ENCODE measurements around the gene SEC61B. TPM values are rescaled to one million over a fixed set of nuclear protein-coding genes. Genes with fewer than 3 reads are reported as not detected.
A peak's percentile ranks its signal among the peaks of the same experiment; 100 is the strongest.

SEC61B gene
- total and polyA plus RNA-seq, 10 of the 15 experiments (the other 5 are each of a cell fraction or from before 2014, with no cell fraction given) = 108 to 747 (median 301) TPM

GRCh38 chr9:99272836-99273235 is 50.8 kb downstream of the SEC61B start:
- ChIA-PET RAD21 (ENCODE audit: unreplicated experiment) (interaction anchor here (1.0 to 2.3 kb wide), 7 partner anchors 13 to 538 kb away, joined by 3 to 10 read pairs (median 4); no protein-coding TSS in a partner anchor), SMC1A (ENCODE audit: uncharacterized antibody, unreplicated experiment) (interaction anchor here (0.9 to 3.8 kb wide), 14 partner anchors 8 to 538 kb away, joined by 3 to 34 read pairs (median 5); no protein-coding TSS in a partner anchor), POLR2A (interaction anchor here (1.4 kb wide), 1 partner anchor 15 kb away, joined by 4 read pairs; no protein-coding TSS in a partner anchor), CTCF (interaction anchor here (0.9 to 3.2 kb wide), 6 partner anchors 8 to 738 kb away, joined by 3 to 13 read pairs (median 5); no protein-coding TSS in a partner anchor)
- H3K36me3 ChIP-seq (ENCODE audit: control insufficient read depth in 2 of 2, insufficient read depth in 2 of 2, low read length in 1 of 2) = no peaks in the 10 kb centered on the region
- intact Hi-C loops (cut with micrococcal nuclease; ENCODE audit: unreplicated experiment) (no loop called here), in situ Hi-C loops (cut with MboI) (no loop called here)
- H3K79me2 ChIP-seq (ENCODE audit: control insufficient read depth, insufficient read depth, low read length) = no peaks in the 10 kb centered on the region
- DNase-seq (ENCODE audit: low read depth, low spot score) = no peak
- H4K20me1 ChIP-seq (ENCODE audit: control insufficient read depth, insufficient read depth) = no peaks in the 10 kb centered on the region
- no peak overlapping the region for H3K27ac ChIP-seq (ENCODE audit: control insufficient read depth, insufficient read depth)
- H2AFZ ChIP-seq (ENCODE audit: control insufficient read depth, low read depth, low read length) = no peak overlapping the region
- peak; percentile 69 for ATAC-seq
- H3K4me2 ChIP-seq (ENCODE audit: control insufficient read depth, insufficient read depth) = no peak overlapping the region
- no peaks in the 10 kb centered on the region for H3K27me3 ChIP-seq (replicated peaks in 1 of 2; ENCODE audit: control insufficient read depth in 2 of 2, insufficient read depth in 2 of 2, low read length in 1 of 2)
- no TSS peak for BruUV-seq (replicated peaks)
- no peaks in the 10 kb centered on the region for H3K9me3 ChIP-seq (replicated peaks; ENCODE audit: control insufficient read depth, insufficient read depth, low read length)
- no peak for FAIRE-seq
- peaks cover 14% of the 10 kb centered on the region for H3K4me1 ChIP-seq (ENCODE audit: control insufficient read depth, insufficient read depth, low read length)
- H3K9ac ChIP-seq (ENCODE audit: control insufficient read depth, insufficient read depth, low read length) = no peak overlapping the region
- H3K4me3 ChIP-seq = no peak overlapping the region
- TF ChIP-seq, protein P1, sequence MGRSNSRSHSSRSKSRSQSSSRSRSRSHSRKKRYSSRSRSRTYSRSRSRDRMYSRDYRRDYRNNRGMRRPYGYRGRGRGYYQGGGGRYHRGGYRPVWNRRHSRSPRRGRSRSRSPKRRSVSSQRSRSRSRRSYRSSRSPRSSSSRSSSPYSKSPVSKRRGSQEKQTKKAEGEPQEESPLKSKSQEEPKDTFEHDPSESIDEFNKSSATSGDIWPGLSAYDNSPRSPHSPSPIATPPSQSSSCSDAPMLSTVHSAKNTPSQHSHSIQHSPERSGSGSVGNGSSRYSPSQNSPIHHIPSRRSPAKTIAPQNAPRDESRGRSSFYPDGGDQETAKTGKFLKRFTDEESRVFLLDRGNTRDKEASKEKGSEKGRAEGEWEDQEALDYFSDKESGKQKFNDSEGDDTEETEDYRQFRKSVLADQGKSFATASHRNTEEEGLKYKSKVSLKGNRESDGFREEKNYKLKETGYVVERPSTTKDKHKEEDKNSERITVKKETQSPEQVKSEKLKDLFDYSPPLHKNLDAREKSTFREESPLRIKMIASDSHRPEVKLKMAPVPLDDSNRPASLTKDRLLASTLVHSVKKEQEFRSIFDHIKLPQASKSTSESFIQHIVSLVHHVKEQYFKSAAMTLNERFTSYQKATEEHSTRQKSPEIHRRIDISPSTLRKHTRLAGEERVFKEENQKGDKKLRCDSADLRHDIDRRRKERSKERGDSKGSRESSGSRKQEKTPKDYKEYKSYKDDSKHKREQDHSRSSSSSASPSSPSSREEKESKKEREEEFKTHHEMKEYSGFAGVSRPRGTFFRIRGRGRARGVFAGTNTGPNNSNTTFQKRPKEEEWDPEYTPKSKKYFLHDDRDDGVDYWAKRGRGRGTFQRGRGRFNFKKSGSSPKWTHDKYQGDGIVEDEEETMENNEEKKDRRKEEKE (IDR thresholded peaks at IDR 0.05) = no peak
- TF ChIP-seq IKZF1 (conservative IDR thresholded peaks at IDR 0.05) (peak; percentile 60; the same call in 1 of the 2 replicates), MTA2 (IDR thresholded peaks at IDR 0.05; ENCODE audit: low read depth) (peak; percentile 42; the same call in 1 of the 2 replicates), KDM1A (IDR thresholded peaks at IDR 0.05; ENCODE audit: borderline replicate concordance) (no peak), ZNF384 (IDR thresholded peaks at IDR 0.05; ENCODE audit: borderline replicate concordance, low read depth, low read length) (no peak), SREBF1 (IDR thresholded peaks at IDR 0.05; ENCODE audit: low read length) (no peak), IKZF2 (IDR thresholded peaks at IDR 0.05) (peak; percentile 56 to 70; a peak in 3 of 4 replicates), POLR2AphosphoS5 (IDR thresholded peaks at IDR 0.05; ENCODE audit: low read length) (no peak), YBX1 (IDR thresholded peaks at IDR 0.05) (no peak), SKIL (IDR thresholded peaks at IDR 0.05; ENCODE audit: low read depth, poor library complexity, severe bottlenecking) (no peak), EP300 (IDR thresholded peaks at IDR 0.05; ENCODE audit: borderline replicate concordance in 1 of 2, control insufficient read depth in 1 of 2, low read depth in 2 of 2, low read length in 2 of 2) (peak in 1 of 2 experiments; percentile 45; a peak in 1 of 4 replicates), RAD51 (IDR thresholded peaks at IDR 0.05) (no peak), LARP7 (IDR thresholded peaks at IDR 0.05) (no peak), BCL3 (IDR thresholded peaks at IDR 0.05; ENCODE audit: borderline replicate concordance, insufficient read depth, low read depth, low read length, poor library complexity, severe bottlenecking) (no peak), PAX5 (IDR thresholded peaks at IDR 0.05; ENCODE audit: borderline replicate concordance, low read depth, low read length) (no peak), STAT1 (conservative IDR thresholded peaks at IDR 0.05) (no peak)
- TF ChIP-seq, protein P2, sequence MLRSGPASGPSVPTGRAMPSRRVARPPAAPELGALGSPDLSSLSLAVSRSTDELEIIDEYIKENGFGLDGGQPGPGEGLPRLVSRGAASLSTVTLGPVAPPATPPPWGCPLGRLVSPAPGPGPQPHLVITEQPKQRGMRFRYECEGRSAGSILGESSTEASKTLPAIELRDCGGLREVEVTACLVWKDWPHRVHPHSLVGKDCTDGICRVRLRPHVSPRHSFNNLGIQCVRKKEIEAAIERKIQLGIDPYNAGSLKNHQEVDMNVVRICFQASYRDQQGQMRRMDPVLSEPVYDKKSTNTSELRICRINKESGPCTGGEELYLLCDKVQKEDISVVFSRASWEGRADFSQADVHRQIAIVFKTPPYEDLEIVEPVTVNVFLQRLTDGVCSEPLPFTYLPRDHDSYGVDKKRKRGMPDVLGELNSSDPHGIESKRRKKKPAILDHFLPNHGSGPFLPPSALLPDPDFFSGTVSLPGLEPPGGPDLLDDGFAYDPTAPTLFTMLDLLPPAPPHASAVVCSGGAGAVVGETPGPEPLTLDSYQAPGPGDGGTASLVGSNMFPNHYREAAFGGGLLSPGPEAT (IDR thresholded peaks at IDR 0.05; ENCODE audit: low read depth) = peak; percentile 41; the same call in 1 of the 2 replicates

Data from GM12878 (cell line).